ENCODE results near the gene STK11IP. TPM values are rescaled to one million over a fixed set of nuclear protein-coding genes. Genes with fewer than 3 reads are reported as not detected.

Gene STK11IP
- total RNA-seq, 1 donor = 22.1 TPM

DNA sequence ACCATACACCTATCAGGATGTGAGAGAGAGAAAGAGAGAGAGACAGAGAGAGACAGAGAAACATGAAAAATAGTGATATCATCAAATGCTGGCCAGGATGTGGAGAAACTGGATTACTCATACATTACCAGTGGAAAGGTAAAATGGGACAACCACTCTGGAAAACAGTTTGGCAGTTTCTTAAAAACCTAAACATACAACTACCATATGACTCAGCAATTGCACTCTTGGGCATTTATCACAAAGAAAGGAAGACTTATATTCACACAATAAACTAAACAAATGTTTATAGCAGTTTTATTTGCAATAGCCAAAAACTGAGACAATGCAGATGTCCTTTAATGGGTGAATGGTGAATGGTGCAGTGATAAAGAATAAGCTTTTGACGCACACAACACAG lies 58.9 kb downstream of the STK11IP start:
- H3K4me2 ChIP-seq (ENCODE audit: insufficient read depth, low read length) = no peak overlapping the region
- DNase-seq (ENCODE audit: insufficient read length, low spot score, missing footprints) = no peak

DNA sequence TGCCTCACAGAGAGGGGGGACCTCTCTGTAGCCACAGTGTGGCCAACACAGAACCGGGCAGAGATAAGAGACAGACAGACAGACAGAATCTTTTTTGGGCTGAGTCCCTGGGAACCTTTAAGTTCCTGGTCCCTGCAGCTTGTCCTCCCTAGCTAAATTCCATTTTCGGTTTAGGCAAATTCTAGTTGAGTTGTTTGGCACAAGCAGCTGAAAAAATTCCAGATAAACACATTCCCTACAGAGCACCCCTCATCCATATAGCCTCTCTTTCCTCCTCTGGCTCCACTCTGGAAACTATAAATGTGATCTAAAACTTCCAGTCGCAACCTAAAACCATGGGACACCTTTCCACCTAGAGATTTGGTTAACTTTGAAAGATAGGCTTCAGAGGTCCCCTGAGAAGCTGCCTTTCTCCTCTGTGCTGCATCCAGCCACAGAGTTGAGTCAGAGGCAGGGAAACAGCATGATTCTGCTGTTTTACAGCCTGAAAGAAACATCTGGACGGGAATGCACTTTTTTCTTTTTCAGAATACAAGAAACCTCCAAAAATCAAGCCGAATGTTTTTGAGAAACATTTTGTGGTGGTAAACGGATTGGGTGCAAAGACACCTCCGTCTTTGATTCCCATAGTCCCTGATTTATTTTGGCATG lies 60.7 kb downstream of the STK11IP start:
- Histone ChIP-seq H2AFZ (ENCODE audit: low read length) (peak overlapping the region; percentile 59), H3K79me2 (ENCODE audit: insufficient read depth, low read length) (no peaks in the 10 kb centered on the region), H3K27me3 (ENCODE audit: insufficient read depth, low read length) (peaks cover 2% of the 10 kb centered on the region), H3K27ac (ENCODE audit: low read depth, low read length) (no peak overlapping the region), H3K9me3 (ENCODE audit: low read depth, low read length) (no peaks in the 10 kb centered on the region), H3K4me1 (ENCODE audit: insufficient read depth, low read length) (peaks cover 21% of the 10 kb centered on the region), H3K36me3 (ENCODE audit: insufficient read depth, low read length) (no peaks in the 10 kb centered on the region), H3K4me2 (ENCODE audit: insufficient read depth, low read length) (peak overlapping the region; percentile 59), H3K4me3 (ENCODE audit: insufficient read depth, low read length) (peak overlapping the region; percentile 15), H4K20me1 (ENCODE audit: insufficient read depth, low read length) (no peaks in the 10 kb centered on the region)
- no peak for DNase-seq (ENCODE audit: insufficient read length, low spot score, missing footprints)
- TF ChIP-seq, protein P1, sequence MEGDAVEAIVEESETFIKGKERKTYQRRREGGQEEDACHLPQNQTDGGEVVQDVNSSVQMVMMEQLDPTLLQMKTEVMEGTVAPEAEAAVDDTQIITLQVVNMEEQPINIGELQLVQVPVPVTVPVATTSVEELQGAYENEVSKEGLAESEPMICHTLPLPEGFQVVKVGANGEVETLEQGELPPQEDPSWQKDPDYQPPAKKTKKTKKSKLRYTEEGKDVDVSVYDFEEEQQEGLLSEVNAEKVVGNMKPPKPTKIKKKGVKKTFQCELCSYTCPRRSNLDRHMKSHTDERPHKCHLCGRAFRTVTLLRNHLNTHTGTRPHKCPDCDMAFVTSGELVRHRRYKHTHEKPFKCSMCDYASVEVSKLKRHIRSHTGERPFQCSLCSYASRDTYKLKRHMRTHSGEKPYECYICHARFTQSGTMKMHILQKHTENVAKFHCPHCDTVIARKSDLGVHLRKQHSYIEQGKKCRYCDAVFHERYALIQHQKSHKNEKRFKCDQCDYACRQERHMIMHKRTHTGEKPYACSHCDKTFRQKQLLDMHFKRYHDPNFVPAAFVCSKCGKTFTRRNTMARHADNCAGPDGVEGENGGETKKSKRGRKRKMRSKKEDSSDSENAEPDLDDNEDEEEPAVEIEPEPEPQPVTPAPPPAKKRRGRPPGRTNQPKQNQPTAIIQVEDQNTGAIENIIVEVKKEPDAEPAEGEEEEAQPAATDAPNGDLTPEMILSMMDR (IDR thresholded peaks at IDR 0.05; ENCODE audit: extremely low read depth, low read depth, low read length) = no peak

More for the DNA sequence above, 58.9 kb downstream of the STK11IP start:
- Histone ChIP-seq H3K27ac (ENCODE audit: low read depth, low read length) (no peak overlapping the region), H4K20me1 (ENCODE audit: insufficient read depth, low read length) (no peaks in the 10 kb centered on the region), H3K4me1 (ENCODE audit: insufficient read depth, low read length) (peaks cover 13% of the 10 kb centered on the region), H3K4me3 (ENCODE audit: insufficient read depth, low read length) (no peak overlapping the region), H2AFZ (ENCODE audit: low read length) (no peak overlapping the region), H3K79me2 (ENCODE audit: insufficient read depth, low read length) (no peaks in the 10 kb centered on the region), H3K36me3 (ENCODE audit: insufficient read depth, low read length) (no peaks in the 10 kb centered on the region), H3K27me3 (ENCODE audit: insufficient read depth, low read length) (peaks cover 2% of the 10 kb centered on the region), H3K9me3 (ENCODE audit: low read depth, low read length) (no peaks in the 10 kb centered on the region)
- TF ChIP-seq, protein P1 (IDR thresholded peaks at IDR 0.05; ENCODE audit: extremely low read depth, low read depth, low read length) = no peak

DNA sequence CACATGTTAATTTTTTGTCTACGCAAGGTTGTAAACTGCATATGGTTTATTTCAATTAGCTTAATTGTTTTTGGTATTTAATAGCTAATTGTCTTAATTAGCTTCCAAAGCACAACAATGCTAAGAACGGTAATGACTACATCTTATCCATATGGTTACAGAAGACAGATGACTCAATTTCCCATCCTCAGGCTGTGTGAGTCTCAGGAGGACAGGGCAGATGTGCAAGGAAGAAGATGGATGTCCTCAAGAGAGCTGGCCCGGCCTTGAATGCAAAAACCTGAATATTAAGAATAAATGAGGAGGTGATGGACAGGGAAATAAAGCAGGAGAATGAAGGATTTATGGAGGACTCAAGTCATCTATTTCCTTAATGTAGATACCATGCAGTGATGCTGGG lies 61.2 kb downstream of the STK11IP start:
- Histone ChIP-seq H4K20me1 (ENCODE audit: insufficient read depth, low read length) (no peaks in the 10 kb centered on the region), H3K27me3 (ENCODE audit: insufficient read depth, low read length) (peaks cover 2% of the 10 kb centered on the region), H3K4me2 (ENCODE audit: insufficient read depth, low read length) (peak overlapping the region; percentile 59), H3K9me3 (ENCODE audit: low read depth, low read length) (no peaks in the 10 kb centered on the region), H3K36me3 (ENCODE audit: insufficient read depth, low read length) (no peaks in the 10 kb centered on the region), H3K4me1 (ENCODE audit: insufficient read depth, low read length) (peaks cover 21% of the 10 kb centered on the region), H3K27ac (ENCODE audit: low read depth, low read length) (no peak overlapping the region), H2AFZ (ENCODE audit: low read length) (no peak overlapping the region), H3K79me2 (ENCODE audit: insufficient read depth, low read length) (no peaks in the 10 kb centered on the region), H3K4me3 (ENCODE audit: insufficient read depth, low read length) (no peak overlapping the region)
- DNase-seq (ENCODE audit: insufficient read length, low spot score, missing footprints) = no peak
- TF ChIP-seq, protein P1 (IDR thresholded peaks at IDR 0.05; ENCODE audit: extremely low read depth, low read depth, low read length) = no peak

DNA sequence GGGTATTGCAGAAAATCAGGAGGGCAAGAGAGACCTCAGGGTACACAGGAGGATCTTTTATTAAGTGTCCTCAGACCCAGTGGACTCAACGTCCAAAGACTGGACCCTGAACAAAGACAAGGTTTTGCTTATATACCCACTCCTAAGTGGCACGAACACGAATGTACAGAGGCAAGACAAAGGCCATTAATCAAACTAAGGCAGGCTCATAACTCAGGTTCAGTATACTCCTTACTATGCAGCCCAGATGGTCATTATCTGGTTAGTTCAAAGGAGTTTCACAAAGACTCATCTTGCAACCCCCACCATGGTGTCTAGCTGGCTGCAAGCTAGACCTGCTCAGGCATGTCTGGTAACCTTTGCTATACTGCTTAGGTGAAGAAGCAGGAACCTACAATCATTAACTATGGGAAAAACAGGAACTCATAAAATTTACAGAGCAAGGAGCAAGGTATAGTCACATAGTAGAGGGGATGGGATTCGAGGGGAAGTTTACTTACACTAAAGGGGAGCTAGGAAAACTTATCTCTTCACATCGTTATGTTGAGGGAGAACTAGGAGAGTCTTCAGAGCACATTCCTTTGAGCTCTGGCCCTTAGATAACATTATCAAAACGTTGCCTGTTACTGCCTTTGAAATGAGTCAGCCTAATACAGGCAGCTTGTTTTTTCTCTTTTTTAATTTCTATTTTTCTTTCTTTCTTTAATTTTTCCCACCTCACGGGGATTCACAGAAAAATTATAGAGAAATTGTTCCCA lies 63.7 kb downstream of the STK11IP start:
- DNase-seq (ENCODE audit: insufficient read length, low spot score, missing footprints) = no peak
- H3K79me2 ChIP-seq (ENCODE audit: insufficient read depth, low read length) = no peaks in the 10 kb centered on the region
- no peaks in the 10 kb centered on the region for H3K9me3 ChIP-seq (ENCODE audit: low read depth, low read length)
- no peaks in the 10 kb centered on the region for H3K27me3 ChIP-seq (ENCODE audit: insufficient read depth, low read length)
- H3K4me2 ChIP-seq (ENCODE audit: insufficient read depth, low read length) = peak overlapping the region; percentile 37
- H3K4me1 ChIP-seq (ENCODE audit: insufficient read depth, low read length) = peaks cover 21% of the 10 kb centered on the region
- no peak overlapping the region for H2AFZ ChIP-seq (ENCODE audit: low read length)
- TF ChIP-seq, protein P1 (IDR thresholded peaks at IDR 0.05; ENCODE audit: extremely low read depth, low read depth, low read length) = no peak
- H3K4me3 ChIP-seq (ENCODE audit: insufficient read depth, low read length) = no peak overlapping the region
- no peaks in the 10 kb centered on the region for H3K36me3 ChIP-seq (ENCODE audit: insufficient read depth, low read length)
- H3K27ac ChIP-seq (ENCODE audit: low read depth, low read length) = peak overlapping the region; percentile 33
- no peaks in the 10 kb centered on the region for H4K20me1 ChIP-seq (ENCODE audit: insufficient read depth, low read length)
